GM12875 (cell line): ENCODE results near the gene THAP6.
A peak's percentile ranks its signal among the peaks of the same experiment; 100 is the strongest.
"Not testable (repeated sequence)": the region's sequence is repeated elsewhere in the genome, so short reads cannot be mapped to it uniquely, and the experiment has no call there.

Source experiments
- H3K4me3 ChIP-seq: one replicate; pipeline ENCODE4 v1.5.1; 2011; ENCODE audit warnings: low read depth, low read length, control low read depth
- TF ChIP-seq, protein P1 (sequence below): IDR thresholded peaks from 2 replicates; pipeline ENCODE4 v1.5.1; 2011; ENCODE audit warnings: low read depth, mild to moderate bottlenecking, control low read depth, inconsistent platforms, low read length, moderate library complexity, borderline replicate concordance; ENCODE audit not compliant: insufficient read depth

Gene THAP6

DNA sequence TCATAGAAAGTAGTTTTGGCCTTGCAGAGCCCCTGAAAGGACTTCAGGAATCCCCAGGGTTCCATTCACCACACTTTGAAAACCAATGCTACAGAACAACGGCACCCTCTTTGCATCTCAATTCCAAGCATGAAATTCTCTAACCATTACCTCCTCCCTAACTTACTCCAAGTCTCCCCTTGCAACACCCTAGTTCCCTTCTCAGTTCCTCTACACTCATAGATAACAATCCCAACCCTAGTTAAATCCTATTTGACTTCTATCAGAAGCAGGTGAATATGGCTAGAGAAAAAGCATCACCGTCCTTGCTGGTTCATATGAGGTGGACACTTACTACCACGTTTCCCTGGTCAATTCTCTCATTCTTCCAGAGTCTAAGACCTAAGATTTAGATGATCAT lies 2.4 kb upstream of the THAP6 start:
- peak overlapping the region; percentile 1 for H3K4me3 ChIP-seq
- TF ChIP-seq, protein P1, sequence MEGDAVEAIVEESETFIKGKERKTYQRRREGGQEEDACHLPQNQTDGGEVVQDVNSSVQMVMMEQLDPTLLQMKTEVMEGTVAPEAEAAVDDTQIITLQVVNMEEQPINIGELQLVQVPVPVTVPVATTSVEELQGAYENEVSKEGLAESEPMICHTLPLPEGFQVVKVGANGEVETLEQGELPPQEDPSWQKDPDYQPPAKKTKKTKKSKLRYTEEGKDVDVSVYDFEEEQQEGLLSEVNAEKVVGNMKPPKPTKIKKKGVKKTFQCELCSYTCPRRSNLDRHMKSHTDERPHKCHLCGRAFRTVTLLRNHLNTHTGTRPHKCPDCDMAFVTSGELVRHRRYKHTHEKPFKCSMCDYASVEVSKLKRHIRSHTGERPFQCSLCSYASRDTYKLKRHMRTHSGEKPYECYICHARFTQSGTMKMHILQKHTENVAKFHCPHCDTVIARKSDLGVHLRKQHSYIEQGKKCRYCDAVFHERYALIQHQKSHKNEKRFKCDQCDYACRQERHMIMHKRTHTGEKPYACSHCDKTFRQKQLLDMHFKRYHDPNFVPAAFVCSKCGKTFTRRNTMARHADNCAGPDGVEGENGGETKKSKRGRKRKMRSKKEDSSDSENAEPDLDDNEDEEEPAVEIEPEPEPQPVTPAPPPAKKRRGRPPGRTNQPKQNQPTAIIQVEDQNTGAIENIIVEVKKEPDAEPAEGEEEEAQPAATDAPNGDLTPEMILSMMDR, result no peak

DNA sequence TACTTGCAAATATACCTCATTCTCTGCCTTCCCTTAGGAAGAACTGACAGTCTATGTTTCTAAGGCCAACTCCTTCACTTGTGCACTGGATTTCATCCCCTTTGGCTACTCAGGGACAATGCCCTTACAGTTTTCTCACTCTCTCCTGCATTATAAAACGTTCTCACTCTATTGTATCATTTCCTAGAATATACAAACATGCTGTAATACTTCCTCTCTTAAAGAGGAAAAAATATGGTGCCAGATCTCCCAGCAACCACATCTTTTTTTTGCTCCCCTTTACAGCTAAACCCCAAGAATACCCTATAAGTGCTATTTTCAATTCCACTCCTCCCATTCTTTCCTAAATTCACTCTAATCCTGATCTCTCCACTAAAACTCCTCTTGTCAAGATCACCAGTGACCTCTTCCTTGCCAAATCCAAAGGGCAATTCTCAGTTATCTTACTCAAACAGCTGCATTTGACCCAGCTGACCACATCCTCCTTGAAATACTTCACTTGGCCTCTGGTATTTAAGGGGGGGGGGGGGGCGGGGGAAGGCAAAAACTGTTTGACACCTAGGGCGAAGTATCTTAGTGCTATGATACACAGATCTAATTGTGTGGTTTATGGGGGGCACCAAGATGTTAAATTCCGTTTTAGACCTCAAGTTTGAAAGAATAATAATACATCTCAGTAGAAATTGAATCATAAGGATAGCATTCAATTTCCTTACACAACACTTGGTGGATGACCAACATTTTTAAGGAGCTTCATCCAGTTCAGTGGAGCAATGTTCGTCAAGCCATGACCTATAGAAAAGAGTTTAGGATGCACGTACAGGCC lies 1.7 kb upstream of the THAP6 start:
- H3K4me3 ChIP-seq, result peak overlapping the region; percentile 1
- TF ChIP-seq, protein P1, result no peak

DNA sequence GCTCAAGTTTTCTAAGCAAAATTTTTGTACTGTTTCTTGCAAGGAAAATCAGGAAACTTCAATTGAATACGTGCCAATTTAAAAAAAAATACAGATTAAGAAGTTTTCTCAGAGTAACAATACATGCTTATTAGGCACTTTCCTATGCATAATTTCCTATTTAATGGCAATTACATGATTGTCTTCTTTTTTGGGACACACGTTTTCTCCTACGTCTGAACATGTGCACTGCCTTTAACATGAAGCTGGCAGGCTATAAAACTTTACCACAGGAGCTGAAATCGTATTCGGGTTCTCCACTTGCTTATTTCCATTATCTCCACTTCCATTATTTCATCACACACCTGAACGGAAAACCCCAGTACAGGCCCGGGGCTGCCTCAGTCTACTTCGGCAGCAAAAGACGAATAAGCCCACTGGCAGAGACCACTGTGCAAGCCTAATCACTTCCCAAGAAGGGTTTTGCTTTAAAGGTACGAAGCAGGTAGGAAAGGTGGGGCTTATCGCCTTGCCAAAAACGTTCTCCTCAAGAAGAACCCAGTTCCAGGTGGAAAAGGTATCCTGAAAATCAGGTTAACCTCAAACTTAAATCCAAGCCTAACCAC lies 645 bp upstream of the THAP6 start:
- TF ChIP-seq, protein P1, result no peak
- peak overlapping the region; percentile 91 for H3K4me3 ChIP-seq

DNA sequence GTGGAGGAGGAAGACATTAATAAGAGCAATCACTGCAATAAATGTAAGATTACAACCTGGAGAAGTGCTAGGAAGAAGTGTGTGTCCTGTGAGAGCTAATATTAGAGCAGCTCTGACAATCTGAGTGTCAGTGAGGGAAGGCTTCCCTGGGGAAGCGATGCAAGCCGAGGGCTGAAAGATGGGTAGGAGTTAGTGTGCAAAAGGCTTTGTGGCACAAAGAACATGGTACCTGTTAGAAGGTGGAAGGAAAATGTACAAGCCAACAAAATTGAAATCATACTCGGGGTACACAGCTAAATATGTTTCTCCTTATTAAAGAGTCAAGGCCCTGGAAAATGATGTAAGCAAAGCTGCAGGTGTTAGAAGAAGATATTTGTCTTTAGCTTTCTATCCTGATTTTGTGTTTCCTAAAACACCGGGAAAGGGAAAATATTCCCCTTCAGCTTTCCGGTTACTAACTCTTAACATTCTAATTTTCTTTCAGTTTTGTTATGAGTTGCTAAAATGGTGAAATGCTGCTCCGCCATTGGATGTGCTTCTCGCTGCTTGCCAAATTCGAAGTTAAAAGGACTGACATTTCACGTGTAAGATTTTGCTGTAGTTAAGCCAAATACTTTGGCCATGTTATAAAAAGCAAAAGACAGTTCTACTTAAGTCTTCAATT lies 808 bp downstream of the THAP6 start:
- peak overlapping the region; percentile 91 for H3K4me3 ChIP-seq
- TF ChIP-seq, protein P1, result no peak

DNA sequence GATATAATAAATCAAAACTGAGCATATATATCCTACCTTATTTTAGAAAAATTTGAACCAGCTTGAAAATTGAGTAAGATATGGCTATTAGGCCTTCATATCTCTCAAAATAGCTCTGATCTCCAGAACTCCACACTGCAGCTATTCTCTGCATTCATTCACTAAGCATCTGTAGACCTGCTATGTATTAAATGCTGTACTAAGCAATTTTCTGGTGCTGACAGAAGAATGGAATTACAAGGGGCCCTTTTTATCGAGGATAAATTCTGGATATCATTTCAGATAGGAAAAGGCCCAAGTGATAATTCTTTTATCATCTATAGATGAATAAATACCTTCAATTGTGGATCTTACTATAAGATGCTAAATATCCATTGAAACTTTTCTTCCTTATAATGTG lies 1.9 kb downstream of the THAP6 start:
- TF ChIP-seq, protein P1, result no peak
- H3K4me3 ChIP-seq, result no peak overlapping the region

DNA sequence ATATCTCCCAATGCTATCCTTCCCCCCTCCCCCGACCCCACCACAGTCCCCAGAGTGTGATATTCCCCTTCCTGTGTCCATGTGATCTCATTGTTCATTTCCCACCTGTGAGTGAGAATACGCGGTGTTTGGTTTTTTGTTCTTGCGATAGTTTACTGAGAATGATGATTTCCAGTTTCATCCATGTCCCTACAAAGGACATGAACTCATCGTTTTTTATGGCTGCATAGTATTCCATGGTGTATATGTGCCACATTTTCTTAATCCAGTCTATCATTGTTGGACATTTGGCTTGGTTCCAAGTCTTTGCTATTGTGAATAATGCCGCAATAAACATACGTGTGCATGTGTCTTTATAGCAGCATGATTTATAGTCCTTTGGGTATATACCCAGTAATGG lies 5.2 kb downstream of the THAP6 start:
- H3K4me3 ChIP-seq, result not testable (repeated sequence)

DNA sequence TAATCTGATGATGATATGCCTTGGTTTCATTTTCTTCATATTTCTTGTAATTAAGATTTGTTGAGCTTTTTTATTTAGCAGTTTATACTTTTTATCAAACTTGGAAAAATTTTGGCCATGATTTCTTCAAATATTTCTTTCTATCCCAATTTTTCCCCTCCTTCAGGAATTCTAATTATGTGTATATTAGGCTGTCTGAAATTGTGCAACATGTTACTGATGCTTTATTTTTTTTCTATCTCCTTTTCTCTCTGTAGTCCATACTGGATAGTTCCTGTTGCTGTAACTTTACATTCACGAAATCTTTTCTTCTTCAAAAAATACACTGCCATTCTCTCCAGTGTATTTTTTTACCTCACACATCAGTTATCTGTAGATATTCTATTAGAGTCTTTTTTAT lies 10.8 kb downstream of the THAP6 start:
- no peak overlapping the region for H3K4me3 ChIP-seq
- TF ChIP-seq, protein P1, result no peak
